DOHH2 (cell line): ENCODE results near the gene DSCAML1.

Experiments used
- CTCF ChIP-seq: fragments of 200-600 bp; sonication (generic); IDR thresholded peaks from one replicate; pipeline ENCODE4 v1.5.1; 2014; ENCODE audit warnings: antibody characterized with exemption, mild to moderate bottlenecking, low read depth, low read length; ENCODE audit not compliant: poor library complexity, severe bottlenecking
- EZH2phosphoT487 ChIP-seq: fragments of 200-600 bp; sonication (generic); IDR thresholded peaks from 2 replicates; pipeline ENCODE4 v1.6.1; 2017; ENCODE audit warnings: borderline replicate concordance, mild to moderate bottlenecking, antibody characterized with exemption, low read length, moderate library complexity, mixed read lengths

GRCh38 chr11:117814204-117814765 is 17.3 kb upstream of the DSCAML1 start:
- TF ChIP-seq CTCF = no peak
- no peak for TF ChIP-seq EZH2phosphoT487
